H9 (cell line): ENCODE measurements around the gene UBE2V1. TPM values are rescaled to one million over a fixed set of nuclear protein-coding genes. Genes with fewer than 3 reads are reported as not detected.
A peak's percentile ranks its signal among the peaks of the same experiment; 100 is the strongest.
"Not testable (repeated sequence)": the region's sequence is repeated elsewhere in the genome, so short reads cannot be mapped to it uniquely, and the experiment has no call there.

Experiments used
- DNase-seq: peaks from one replicate; pipeline ENCODE4 v3.0.0-alpha.2; 2017
- H2AFZ ChIP-seq: one replicate; pipeline ENCODE4 v1.6.1; 2013; ENCODE audit warnings: mild to moderate bottlenecking, low read length, control low read depth, moderate library complexity
- H2AK5ac ChIP-seq: 2 replicates; pipeline ENCODE4 v1.6.1; 2013; ENCODE audit warnings: low read length, control low read depth, mixed read lengths; ENCODE audit not compliant: insufficient read length
- H2BK120ac ChIP-seq: one replicate; pipeline ENCODE4 v1.6.1; 2013; ENCODE audit warnings: low read depth, mild to moderate bottlenecking, low read length, control low read depth, inconsistent platforms; ENCODE audit not compliant: poor library complexity, severe bottlenecking
- H2BK12ac ChIP-seq: 2 replicates; pipeline ENCODE4 v1.6.1; 2013; ENCODE audit warnings: low read length, control low read depth, mixed read lengths, low read depth; ENCODE audit not compliant: insufficient read length
- H2BK15ac ChIP-seq: 2 replicates; pipeline ENCODE4 v1.6.1; 2013; ENCODE audit warnings: low read depth, low read length, control low read depth
- H2BK20ac ChIP-seq: one replicate; pipeline ENCODE4 v1.6.1; 2013; ENCODE audit warnings: low read depth, mild to moderate bottlenecking, low read length, control low read depth, inconsistent platforms; ENCODE audit not compliant: poor library complexity, severe bottlenecking
- H2BK5ac ChIP-seq: 2 replicates; pipeline ENCODE4 v1.6.1; 2013; ENCODE audit warnings: low read length, control low read depth, mixed read lengths; ENCODE audit not compliant: insufficient read length
- H3K14ac ChIP-seq: 2 replicates; pipeline ENCODE4 v1.6.1; 2013; ENCODE audit warnings: low read length, control low read depth; ENCODE audit not compliant: insufficient read depth
- H3K18ac ChIP-seq: 2 replicates; pipeline ENCODE4 v1.6.1; 2013; ENCODE audit warnings: low read depth, mild to moderate bottlenecking, mixed read lengths, low read length, control low read depth; ENCODE audit not compliant: insufficient read length
- H3K23ac ChIP-seq: 2 replicates; pipeline ENCODE4 v1.6.1; 2013; ENCODE audit warnings: low read length, control low read depth, mixed read lengths, low read depth; ENCODE audit not compliant: insufficient read length
- H3K23me2 ChIP-seq: 2 replicates; pipeline ENCODE4 v1.6.1; 2013; ENCODE audit warnings: low read depth, mild to moderate bottlenecking, mixed read lengths, low read length, control low read depth; ENCODE audit not compliant: insufficient read length, poor library complexity, severe bottlenecking
- H3K27ac ChIP-seq: 2 replicates; pipeline ENCODE4 v1.5.1; 2013; ENCODE audit warnings: low read length, control low read depth, mixed read lengths, low read depth; ENCODE audit not compliant: insufficient read length
- H3K27me3 ChIP-seq: 2 replicates; pipeline ENCODE4 v1.6.1; 2013; ENCODE audit warnings: low read length, control low read depth, inconsistent platforms; ENCODE audit not compliant: insufficient read depth
- H3K4ac ChIP-seq: 2 replicates; pipeline ENCODE4 v1.6.1; 2013; ENCODE audit warnings: low read depth, mild to moderate bottlenecking, control low read depth, inconsistent platforms, low read length, moderate library complexity
- H3K4me1 ChIP-seq: 2 replicates; pipeline ENCODE4 v1.6.1; 2013; ENCODE audit warnings: low read length, control low read depth, inconsistent platforms; ENCODE audit not compliant: insufficient read depth
- H3K4me2 ChIP-seq: 2 replicates; pipeline ENCODE4 v1.6.1; 2013; ENCODE audit warnings: low read length, control low read depth, mixed read lengths; ENCODE audit not compliant: insufficient read length, insufficient read depth
- H3K56ac ChIP-seq: 2 replicates; pipeline ENCODE4 v1.6.1; 2013; ENCODE audit warnings: low read depth, mild to moderate bottlenecking, mixed read lengths, low read length, control low read depth; ENCODE audit not compliant: insufficient read length
- H3K79me1 ChIP-seq: 2 replicates; pipeline ENCODE4 v1.6.1; 2013; ENCODE audit warnings: low read depth, mild to moderate bottlenecking, moderate library complexity, low read length, control low read depth, inconsistent platforms; ENCODE audit not compliant: insufficient read depth, poor library complexity, severe bottlenecking
- H3K79me2 ChIP-seq: 2 replicates; pipeline ENCODE4 v1.6.1; 2013; ENCODE audit warnings: low read length, control low read depth, inconsistent platforms; ENCODE audit not compliant: insufficient read depth
- H3K9ac ChIP-seq: 2 replicates; pipeline ENCODE4 v1.6.1; 2013; ENCODE audit warnings: low read length, control low read depth, mixed read lengths; ENCODE audit not compliant: insufficient read length; ENCODE audit errors: extremely low read depth
- H3K9me3 ChIP-seq: one replicate; pipeline ENCODE4 v1.6.1; 2013; ENCODE audit warnings: low read depth, low read length, inconsistent platforms; ENCODE audit not compliant: control insufficient read depth
- H3T11ph ChIP-seq: one replicate; pipeline ENCODE4 v1.6.1; 2013; ENCODE audit warnings: mild to moderate bottlenecking, low read length, control low read depth, inconsistent platforms
- H4K20me1 ChIP-seq: one replicate; pipeline ENCODE4 v1.6.1; 2013; ENCODE audit not compliant: control insufficient read depth, insufficient read length, insufficient read depth
- H4K5ac ChIP-seq: 2 replicates; pipeline ENCODE4 v1.6.1; 2013; ENCODE audit warnings: low read depth, mild to moderate bottlenecking, mixed read lengths, low read length, control low read depth; ENCODE audit not compliant: insufficient read length
- H4K8ac ChIP-seq: replicated peaks from 2 replicates; pipeline ENCODE4 v1.6.1; 2013; ENCODE audit warnings: low read length, control low read depth, mixed read lengths, low read depth; ENCODE audit not compliant: insufficient read length
- H4K91ac ChIP-seq: 2 replicates; pipeline ENCODE4 v1.6.1; 2013; ENCODE audit warnings: low read depth, mild to moderate bottlenecking, moderate library complexity, mixed read lengths, low read length, control low read depth; ENCODE audit not compliant: insufficient read length
- H3K27ac Mint-ChIP-seq, 3 experiments: 2 replicates in 2 of 3; 3 replicates in 1 of 3; pipeline ENCODE4 v1.8.0; 2020 to 2021; ENCODE audit warnings: mixed read lengths in 3 of 3, mild to moderate bottlenecking in 1 of 3, moderate library complexity in 1 of 3
- H3K27me3 Mint-ChIP-seq: 2 replicates; pipeline ENCODE4 v1.8.0; 2021; ENCODE audit warnings: low read depth, mild to moderate bottlenecking, moderate library complexity, mixed read lengths
- H3K36me3 Mint-ChIP-seq, 3 experiments: 2 replicates in 2 of 3; 3 replicates in 1 of 3; pipeline ENCODE4 v1.8.0; 2020 to 2021; ENCODE audit warnings: low read depth in 3 of 3, mixed read lengths in 3 of 3; ENCODE audit not compliant: insufficient read depth in 1 of 3
- H3K4me1 Mint-ChIP-seq, 2 experiments: 2 replicates each; pipeline ENCODE4 v1.8.0; 2020; ENCODE audit warnings: mixed read lengths in 2 of 2
- H3K4me3 Mint-ChIP-seq, 2 experiments: 2 replicates in 1 of 2; 3 replicates in 1 of 2; pipeline ENCODE4 v1.8.0; 2020 to 2021; ENCODE audit warnings: mild to moderate bottlenecking in 2 of 2, mixed read lengths in 2 of 2, moderate library complexity in 1 of 2
- H3K9me3 Mint-ChIP-seq, 2 experiments: 2 replicates in 1 of 2; 3 replicates in 1 of 2; pipeline ENCODE4 v1.8.0; 2020; ENCODE audit warnings: mild to moderate bottlenecking in 2 of 2, mixed read lengths in 2 of 2, moderate library complexity in 1 of 2
- WGBS: extraction: QIAGEN DNeasy Blood & Tissue Kit; methylation state at CpG from one replicate; pipeline ENCODE4 v1.1.7; 2013; ENCODE audit warnings: missing lambda C conversion rate, low lambda C conversion rate, mixed read lengths; ENCODE audit not compliant: insufficient read length; ENCODE audit errors: extremely low coverage; 5-methylcytosine and 5-hydroxymethylcytosine counted together
- total RNA-seq: library from RNA; stranded (reverse); gene quantifications from 2 replicates; pipeline ENCODE4 v1.2.1, GENCODE V29; 2021

The UBE2V1 gene
- total RNA-seq, 1 experiment from 2014 or later, result 152 TPM

- not testable (repeated sequence) for H3K4me3 Mint-ChIP-seq, H3K14ac ChIP-seq, H2AK5ac ChIP-seq, H2BK15ac ChIP-seq, H2BK120ac ChIP-seq, H4K5ac ChIP-seq, H3K27me3 ChIP-seq, H3K23ac ChIP-seq, H4K8ac ChIP-seq, H3T11ph ChIP-seq, H2BK20ac ChIP-seq, H4K20me1 ChIP-seq, H3K4me1 ChIP-seq, H3K27me3 Mint-ChIP-seq, H2BK12ac ChIP-seq, H3K27ac ChIP-seq, H2AFZ ChIP-seq, DNase-seq, H3K56ac ChIP-seq, H2BK5ac ChIP-seq, H3K4ac ChIP-seq, H3K4me2 ChIP-seq, H4K91ac ChIP-seq, H3K9ac ChIP-seq, H3K9me3 ChIP-seq, H3K79me1 ChIP-seq, H3K23me2 ChIP-seq, H3K9me3 Mint-ChIP-seq, H3K18ac ChIP-seq
- Mint-ChIP-seq H3K27ac (peak overlapping the region in 2 of 3 experiments; percentile 53 to 70; a peak in 2 of 7 replicates), H3K4me1 (peaks cover 30 to 41% of the 10 kb centered on the region in 2 experiments), H3K36me3 (peaks cover 4 to 12% (median 6%) of the 10 kb centered on the region in 3 experiments; a peak in 5 of 7 replicates)
- H3K79me2 ChIP-seq, result peaks cover 48% of the 10 kb centered on the region; the same call in 1 of the 2 replicates
- no CpG with 5 or more reads among the region's 15 CpGs for WGBS
These were observed 9.4 kb downstream of the UBE2V1 start for GRCh38 chr20:50103464-50104107.

- not testable (repeated sequence) for H2BK15ac ChIP-seq, H3K4me3 Mint-ChIP-seq, H3T11ph ChIP-seq, H3K4me1 ChIP-seq, H3K9ac ChIP-seq, H2BK20ac ChIP-seq, H3K36me3 Mint-ChIP-seq, H3K79me1 ChIP-seq, H3K27me3 ChIP-seq, H4K20me1 ChIP-seq, DNase-seq, H2AK5ac ChIP-seq, H3K14ac ChIP-seq, H2BK120ac ChIP-seq, H3K23me2 ChIP-seq, H2BK12ac ChIP-seq, H3K56ac ChIP-seq, H3K9me3 Mint-ChIP-seq, H3K4me2 ChIP-seq, H4K91ac ChIP-seq, H2BK5ac ChIP-seq, H3K4ac ChIP-seq, H4K8ac ChIP-seq, H3K23ac ChIP-seq, H3K18ac ChIP-seq, H4K5ac ChIP-seq, H3K27ac ChIP-seq, H3K9me3 ChIP-seq, H2AFZ ChIP-seq, H3K27me3 Mint-ChIP-seq
- H3K27ac Mint-ChIP-seq, result peak overlapping the region in 1 of 3 experiments; percentile 56; a peak in 4 of 7 replicates
- H3K4me1 Mint-ChIP-seq, result peaks cover 26 to 42% of the 10 kb centered on the region in 2 experiments
- no CpG with 5 or more reads among the region's 14 CpGs for whole genome bisulfite sequencing
- H3K79me2 ChIP-seq, result peaks cover 42% of the 10 kb centered on the region; the same call in 1 of the 2 replicates
These were observed 10.4 kb downstream of the UBE2V1 start for GRCh38 chr20:50102551-50102950.
